ENCODE data around the gene SFMBT1. TPM values are rescaled to one million over a fixed set of nuclear protein-coding genes. Genes with fewer than 3 reads are reported as not detected.
A peak's percentile ranks its signal among the peaks of the same experiment; 100 is the strongest.

SFMBT1 gene
- total and polyA plus RNA-seq, 4 donors = 4.4 to 17.8 (median 10.4) TPM

DNA sequence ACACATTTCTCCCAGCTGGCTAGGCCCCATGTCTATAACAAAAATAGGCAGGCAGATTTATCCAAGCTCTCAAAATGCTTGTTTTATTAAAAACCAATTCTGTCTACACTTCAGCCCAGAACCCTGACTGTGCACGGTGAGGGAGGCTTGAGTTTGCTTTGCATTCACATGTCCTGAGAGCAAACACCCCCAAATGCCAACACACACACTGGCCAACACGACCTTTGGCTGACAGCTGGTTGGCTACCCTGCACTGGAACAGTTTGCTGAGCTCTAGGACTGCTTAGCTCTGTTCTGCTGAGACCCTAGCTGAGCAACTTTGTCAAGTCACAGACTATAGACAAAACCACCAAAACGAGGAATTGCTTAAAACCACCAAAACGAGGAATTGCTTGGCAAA is 152.2 kb downstream of the SFMBT1 start:
- peak overlapping the region; percentile 24 to 92 for H3K9ac ChIP-seq (ENCODE audit: low read depth in 1 of 2, low read length in 2 of 2)
- peaks cover 0 to 2% (median 0%) of the 10 kb centered on the region in 4 donors for H3K36me3 ChIP-seq (ENCODE audit: control insufficient read depth in 4 of 4, insufficient read depth in 3 of 4, low read depth in 1 of 4, low read length in 3 of 4)
- no peaks in the 10 kb centered on the region for H3K9me3 ChIP-seq (ENCODE audit: control insufficient read depth in 4 of 4, low read length in 3 of 4)
- peak; percentile 54 for DNase-seq (ENCODE audit: low spot score)
- H3K4me3 ChIP-seq (ENCODE audit: low read depth in 1 of 3, low read length in 3 of 3) = peak overlapping the region in 2 of 3 donors; percentile 6 to 11
- H3K4me1 ChIP-seq (ENCODE audit: control insufficient read depth in 4 of 4, insufficient read depth in 4 of 4, low read length in 3 of 4) = peaks cover 15 to 66% (median 60%) of the 10 kb centered on the region in 4 donors
- 23% methylated on average over 4 of the region's 4 CpGs for WGBS
- H3K27me3 ChIP-seq (ENCODE audit: control insufficient read depth in 4 of 4, insufficient read depth in 4 of 4, low read length in 3 of 4) = no peaks in the 10 kb centered on the region
- TF ChIP-seq, protein P1, sequence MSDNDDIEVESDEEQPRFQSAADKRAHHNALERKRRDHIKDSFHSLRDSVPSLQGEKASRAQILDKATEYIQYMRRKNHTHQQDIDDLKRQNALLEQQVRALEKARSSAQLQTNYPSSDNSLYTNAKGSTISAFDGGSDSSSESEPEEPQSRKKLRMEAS (IDR thresholded peaks at IDR 0.05) = peak; percentile 39
- TF ChIP-seq RXRA (IDR thresholded peaks at IDR 0.05) = peak; percentile 76 to 81
- TF ChIP-seq HNF4A (conservative IDR thresholded peaks at IDR 0.05) = peak; percentile 83 to 88
- TF ChIP-seq, protein P2, sequence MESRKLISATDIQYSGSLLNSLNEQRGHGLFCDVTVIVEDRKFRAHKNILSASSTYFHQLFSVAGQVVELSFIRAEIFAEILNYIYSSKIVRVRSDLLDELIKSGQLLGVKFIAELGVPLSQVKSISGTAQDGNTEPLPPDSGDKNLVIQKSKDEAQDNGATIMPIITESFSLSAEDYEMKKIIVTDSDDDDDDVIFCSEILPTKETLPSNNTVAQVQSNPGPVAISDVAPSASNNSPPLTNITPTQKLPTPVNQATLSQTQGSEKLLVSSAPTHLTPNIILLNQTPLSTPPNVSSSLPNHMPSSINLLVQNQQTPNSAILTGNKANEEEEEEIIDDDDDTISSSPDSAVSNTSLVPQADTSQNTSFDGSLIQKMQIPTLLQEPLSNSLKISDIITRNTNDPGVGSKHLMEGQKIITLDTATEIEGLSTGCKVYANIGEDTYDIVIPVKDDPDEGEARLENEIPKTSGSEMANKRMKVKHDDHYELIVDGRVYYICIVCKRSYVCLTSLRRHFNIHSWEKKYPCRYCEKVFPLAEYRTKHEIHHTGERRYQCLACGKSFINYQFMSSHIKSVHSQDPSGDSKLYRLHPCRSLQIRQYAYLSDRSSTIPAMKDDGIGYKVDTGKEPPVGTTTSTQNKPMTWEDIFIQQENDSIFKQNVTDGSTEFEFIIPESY (IDR thresholded peaks at IDR 0.05) = no peak
- TF ChIP-seq SP1 (IDR thresholded peaks at IDR 0.05) = peak; percentile 91
- peak; percentile 61 for TF ChIP-seq FOXA2 (IDR thresholded peaks at IDR 0.05)
- TF ChIP-seq, protein P3, sequence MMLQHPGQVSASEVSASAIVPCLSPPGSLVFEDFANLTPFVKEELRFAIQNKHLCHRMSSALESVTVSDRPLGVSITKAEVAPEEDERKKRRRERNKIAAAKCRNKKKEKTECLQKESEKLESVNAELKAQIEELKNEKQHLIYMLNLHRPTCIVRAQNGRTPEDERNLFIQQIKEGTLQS (IDR thresholded peaks at IDR 0.05) = no peak
- peak; percentile 61 for TF ChIP-seq YY1 (IDR thresholded peaks at IDR 0.05)
- TF ChIP-seq NR2F2 (IDR thresholded peaks at IDR 0.05) = no peak
- TF ChIP-seq, protein P4, sequence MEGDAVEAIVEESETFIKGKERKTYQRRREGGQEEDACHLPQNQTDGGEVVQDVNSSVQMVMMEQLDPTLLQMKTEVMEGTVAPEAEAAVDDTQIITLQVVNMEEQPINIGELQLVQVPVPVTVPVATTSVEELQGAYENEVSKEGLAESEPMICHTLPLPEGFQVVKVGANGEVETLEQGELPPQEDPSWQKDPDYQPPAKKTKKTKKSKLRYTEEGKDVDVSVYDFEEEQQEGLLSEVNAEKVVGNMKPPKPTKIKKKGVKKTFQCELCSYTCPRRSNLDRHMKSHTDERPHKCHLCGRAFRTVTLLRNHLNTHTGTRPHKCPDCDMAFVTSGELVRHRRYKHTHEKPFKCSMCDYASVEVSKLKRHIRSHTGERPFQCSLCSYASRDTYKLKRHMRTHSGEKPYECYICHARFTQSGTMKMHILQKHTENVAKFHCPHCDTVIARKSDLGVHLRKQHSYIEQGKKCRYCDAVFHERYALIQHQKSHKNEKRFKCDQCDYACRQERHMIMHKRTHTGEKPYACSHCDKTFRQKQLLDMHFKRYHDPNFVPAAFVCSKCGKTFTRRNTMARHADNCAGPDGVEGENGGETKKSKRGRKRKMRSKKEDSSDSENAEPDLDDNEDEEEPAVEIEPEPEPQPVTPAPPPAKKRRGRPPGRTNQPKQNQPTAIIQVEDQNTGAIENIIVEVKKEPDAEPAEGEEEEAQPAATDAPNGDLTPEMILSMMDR (IDR thresholded peaks at IDR 0.05; ENCODE audit: low read depth, low read length, missing input control) = no peak
- peak; percentile 60 for TF ChIP-seq HNF4G (IDR thresholded peaks at IDR 0.05)
- TF ChIP-seq, protein P5, sequence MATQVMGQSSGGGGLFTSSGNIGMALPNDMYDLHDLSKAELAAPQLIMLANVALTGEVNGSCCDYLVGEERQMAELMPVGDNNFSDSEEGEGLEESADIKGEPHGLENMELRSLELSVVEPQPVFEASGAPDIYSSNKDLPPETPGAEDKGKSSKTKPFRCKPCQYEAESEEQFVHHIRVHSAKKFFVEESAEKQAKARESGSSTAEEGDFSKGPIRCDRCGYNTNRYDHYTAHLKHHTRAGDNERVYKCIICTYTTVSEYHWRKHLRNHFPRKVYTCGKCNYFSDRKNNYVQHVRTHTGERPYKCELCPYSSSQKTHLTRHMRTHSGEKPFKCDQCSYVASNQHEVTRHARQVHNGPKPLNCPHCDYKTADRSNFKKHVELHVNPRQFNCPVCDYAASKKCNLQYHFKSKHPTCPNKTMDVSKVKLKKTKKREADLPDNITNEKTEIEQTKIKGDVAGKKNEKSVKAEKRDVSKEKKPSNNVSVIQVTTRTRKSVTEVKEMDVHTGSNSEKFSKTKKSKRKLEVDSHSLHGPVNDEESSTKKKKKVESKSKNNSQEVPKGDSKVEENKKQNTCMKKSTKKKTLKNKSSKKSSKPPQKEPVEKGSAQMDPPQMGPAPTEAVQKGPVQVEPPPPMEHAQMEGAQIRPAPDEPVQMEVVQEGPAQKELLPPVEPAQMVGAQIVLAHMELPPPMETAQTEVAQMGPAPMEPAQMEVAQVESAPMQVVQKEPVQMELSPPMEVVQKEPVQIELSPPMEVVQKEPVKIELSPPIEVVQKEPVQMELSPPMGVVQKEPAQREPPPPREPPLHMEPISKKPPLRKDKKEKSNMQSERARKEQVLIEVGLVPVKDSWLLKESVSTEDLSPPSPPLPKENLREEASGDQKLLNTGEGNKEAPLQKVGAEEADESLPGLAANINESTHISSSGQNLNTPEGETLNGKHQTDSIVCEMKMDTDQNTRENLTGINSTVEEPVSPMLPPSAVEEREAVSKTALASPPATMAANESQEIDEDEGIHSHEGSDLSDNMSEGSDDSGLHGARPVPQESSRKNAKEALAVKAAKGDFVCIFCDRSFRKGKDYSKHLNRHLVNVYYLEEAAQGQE (IDR thresholded peaks at IDR 0.05) = peak; percentile 46
- TF ChIP-seq RAD21 (IDR thresholded peaks at IDR 0.05) = peak in 1 of 2 donors; percentile 47
- no peak for TF ChIP-seq GABPA (IDR thresholded peaks at IDR 0.05 in 1 of 2, conservative IDR thresholded peaks at IDR 0.05 in 1 of 2)
- peak; percentile 38 for TF ChIP-seq FOXA1 (IDR thresholded peaks at IDR 0.05)
- peak; percentile 34 for TF ChIP-seq TAF1 (conservative IDR thresholded peaks at IDR 0.05)
- TF ChIP-seq JUND (IDR thresholded peaks at IDR 0.05) = peak; percentile 20 to 30
- no peak for TF ChIP-seq EGR1 (IDR thresholded peaks at IDR 0.05; ENCODE audit: low read depth in 2 of 2)
- peak overlapping the region; percentile 67 to 86 for H3K27ac ChIP-seq (ENCODE audit: low read depth in 1 of 2, low read length in 2 of 2)

Measured in liver (tissue), 9 donors.